ENCODE data around the gene GNB2. TPM values are rescaled to one million over a fixed set of nuclear protein-coding genes. Genes with fewer than 3 reads are reported as not detected.

The GNB2 gene
- total and polyA plus RNA-seq, 2 of the 13 experiments (the other 11 are each of a cell fraction or from before 2014, with no cell fraction given), result 48.3 to 67.1 TPM

DNA sequence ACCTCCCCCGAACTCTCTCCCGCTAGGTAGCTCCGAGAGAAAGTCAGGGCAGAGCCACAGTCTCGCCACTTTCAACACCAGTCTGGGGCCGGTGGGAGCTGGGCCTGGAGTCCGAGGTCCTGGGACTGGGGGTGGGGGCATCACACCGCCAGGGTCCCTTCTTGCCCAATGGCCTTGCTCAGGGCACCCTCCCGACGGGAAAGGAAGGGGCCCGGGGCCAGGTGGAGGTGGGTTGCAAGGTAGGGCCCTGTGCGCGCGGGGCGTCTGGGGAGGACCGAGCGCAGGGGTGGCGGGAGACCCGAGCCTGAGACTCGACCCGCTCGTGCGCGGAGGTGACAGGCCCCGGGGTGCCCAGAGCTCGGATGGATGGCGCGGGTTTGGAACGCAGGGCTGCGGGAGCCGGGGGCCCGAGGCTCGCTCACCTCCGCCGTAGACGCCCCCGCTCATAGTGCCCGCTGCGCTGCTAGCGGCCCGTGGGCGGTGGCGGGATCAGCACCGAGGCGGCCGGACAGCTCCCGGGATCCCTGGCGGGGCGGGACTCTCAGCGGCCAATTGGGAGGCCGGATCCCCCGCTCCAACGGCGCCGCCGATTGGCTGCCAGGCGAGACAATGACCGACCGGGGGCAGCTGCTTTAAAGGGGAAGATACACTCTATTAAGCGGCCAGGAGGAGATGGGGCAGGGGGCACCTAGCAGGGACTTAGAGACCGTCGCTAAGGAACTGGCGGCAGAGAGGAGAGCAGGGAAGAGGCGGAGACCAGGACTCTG, 17.4 kb upstream of the GNB2 start, which contains the start of gene ACTL6B (continued):
- TF ChIP-seq CAMTA2 (CRISPR knock-in tag; IDR thresholded peaks at IDR 0.05; ENCODE audit: borderline replicate concordance) (no peak; the same call in 1 of the 2 replicates), HMGA1 (CRISPR knock-in tag; conservative IDR thresholded peaks at IDR 0.05) (no peak), POGZ (CRISPR knock-in tag; IDR thresholded peaks at IDR 0.05) (peak; percentile 45), PHF21A (CRISPR knock-in tag; IDR thresholded peaks at IDR 0.05) (no peak), GLI4 (CRISPR knock-in tag; IDR thresholded peaks at IDR 0.05; ENCODE audit: borderline replicate concordance) (no peak), SPEN (CRISPR knock-in tag; IDR thresholded peaks at IDR 0.05; ENCODE audit: low read depth) (peak; percentile 39; the same call in 1 of the 2 replicates), ZNF883 (CRISPR knock-in tag; IDR thresholded peaks at IDR 0.05; ENCODE audit: not compliant biosample characterization) (peak; percentile 84), TEAD3 (CRISPR knock-in tag; optimal IDR thresholded peaks at IDR 0.05; ENCODE audit: borderline replicate concordance) (no peak), HDAC1 (CRISPR knock-in tag; IDR thresholded peaks at IDR 0.05) (peak; percentile 70), STAG1 (CRISPR knock-in tag; IDR thresholded peaks at IDR 0.05) (no peak), SAFB2 (CRISPR knock-in tag; IDR thresholded peaks at IDR 0.05; ENCODE audit: borderline replicate concordance, low read depth) (0 out of 2 replicates have a peak, but pooled peaks have one; percentile 47), SALL1 (CRISPR knock-in tag; IDR thresholded peaks at IDR 0.05) (peak; percentile 94), SCMH1 (CRISPR knock-in tag; IDR thresholded peaks at IDR 0.05; ENCODE audit: borderline replicate concordance) (no peak)
- TF ChIP-seq, protein P1, sequence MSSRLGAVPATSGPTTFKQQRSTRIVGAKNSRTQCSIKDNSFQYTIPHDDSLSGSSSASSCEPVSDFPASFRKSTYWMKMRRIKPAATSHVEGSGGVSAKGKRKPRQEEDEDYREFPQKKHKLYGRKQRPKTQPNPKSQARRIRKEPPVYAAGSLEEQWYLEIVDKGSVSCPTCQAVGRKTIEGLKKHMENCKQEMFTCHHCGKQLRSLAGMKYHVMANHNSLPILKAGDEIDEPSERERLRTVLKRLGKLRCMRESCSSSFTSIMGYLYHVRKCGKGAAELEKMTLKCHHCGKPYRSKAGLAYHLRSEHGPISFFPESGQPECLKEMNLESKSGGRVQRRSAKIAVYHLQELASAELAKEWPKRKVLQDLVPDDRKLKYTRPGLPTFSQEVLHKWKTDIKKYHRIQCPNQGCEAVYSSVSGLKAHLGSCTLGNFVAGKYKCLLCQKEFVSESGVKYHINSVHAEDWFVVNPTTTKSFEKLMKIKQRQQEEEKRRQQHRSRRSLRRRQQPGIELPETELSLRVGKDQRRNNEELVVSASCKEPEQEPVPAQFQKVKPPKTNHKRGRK (CRISPR knock-in tag; IDR thresholded peaks at IDR 0.05), result no peak
- TF ChIP-seq, protein P2, sequence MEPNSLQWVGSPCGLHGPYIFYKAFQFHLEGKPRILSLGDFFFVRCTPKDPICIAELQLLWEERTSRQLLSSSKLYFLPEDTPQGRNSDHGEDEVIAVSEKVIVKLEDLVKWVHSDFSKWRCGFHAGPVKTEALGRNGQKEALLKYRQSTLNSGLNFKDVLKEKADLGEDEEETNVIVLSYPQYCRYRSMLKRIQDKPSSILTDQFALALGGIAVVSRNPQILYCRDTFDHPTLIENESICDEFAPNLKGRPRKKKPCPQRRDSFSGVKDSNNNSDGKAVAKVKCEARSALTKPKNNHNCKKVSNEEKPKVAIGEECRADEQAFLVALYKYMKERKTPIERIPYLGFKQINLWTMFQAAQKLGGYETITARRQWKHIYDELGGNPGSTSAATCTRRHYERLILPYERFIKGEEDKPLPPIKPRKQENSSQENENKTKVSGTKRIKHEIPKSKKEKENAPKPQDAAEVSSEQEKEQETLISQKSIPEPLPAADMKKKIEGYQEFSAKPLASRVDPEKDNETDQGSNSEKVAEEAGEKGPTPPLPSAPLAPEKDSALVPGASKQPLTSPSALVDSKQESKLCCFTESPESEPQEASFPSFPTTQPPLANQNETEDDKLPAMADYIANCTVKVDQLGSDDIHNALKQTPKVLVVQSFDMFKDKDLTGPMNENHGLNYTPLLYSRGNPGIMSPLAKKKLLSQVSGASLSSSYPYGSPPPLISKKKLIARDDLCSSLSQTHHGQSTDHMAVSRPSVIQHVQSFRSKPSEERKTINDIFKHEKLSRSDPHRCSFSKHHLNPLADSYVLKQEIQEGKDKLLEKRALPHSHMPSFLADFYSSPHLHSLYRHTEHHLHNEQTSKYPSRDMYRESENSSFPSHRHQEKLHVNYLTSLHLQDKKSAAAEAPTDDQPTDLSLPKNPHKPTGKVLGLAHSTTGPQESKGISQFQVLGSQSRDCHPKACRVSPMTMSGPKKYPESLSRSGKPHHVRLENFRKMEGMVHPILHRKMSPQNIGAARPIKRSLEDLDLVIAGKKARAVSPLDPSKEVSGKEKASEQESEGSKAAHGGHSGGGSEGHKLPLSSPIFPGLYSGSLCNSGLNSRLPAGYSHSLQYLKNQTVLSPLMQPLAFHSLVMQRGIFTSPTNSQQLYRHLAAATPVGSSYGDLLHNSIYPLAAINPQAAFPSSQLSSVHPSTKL (CRISPR knock-in tag; IDR thresholded peaks at IDR 0.05), result peak; percentile 60
- TF ChIP-seq, protein P3, sequence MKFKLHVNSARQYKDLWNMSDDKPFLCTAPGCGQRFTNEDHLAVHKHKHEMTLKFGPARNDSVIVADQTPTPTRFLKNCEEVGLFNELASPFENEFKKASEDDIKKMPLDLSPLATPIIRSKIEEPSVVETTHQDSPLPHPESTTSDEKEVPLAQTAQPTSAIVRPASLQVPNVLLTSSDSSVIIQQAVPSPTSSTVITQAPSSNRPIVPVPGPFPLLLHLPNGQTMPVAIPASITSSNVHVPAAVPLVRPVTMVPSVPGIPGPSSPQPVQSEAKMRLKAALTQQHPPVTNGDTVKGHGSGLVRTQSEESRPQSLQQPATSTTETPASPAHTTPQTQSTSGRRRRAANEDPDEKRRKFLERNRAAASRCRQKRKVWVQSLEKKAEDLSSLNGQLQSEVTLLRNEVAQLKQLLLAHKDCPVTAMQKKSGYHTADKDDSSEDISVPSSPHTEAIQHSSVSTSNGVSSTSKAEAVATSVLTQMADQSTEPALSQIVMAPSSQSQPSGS (CRISPR knock-in tag; IDR thresholded peaks at IDR 0.05), result peak; percentile 41; the same call in 1 of the 2 replicates
